ENCODE results near the gene PLD3.
"Not testable (repeated sequence)": the region's sequence is repeated elsewhere in the genome, so short reads cannot be mapped to it uniquely, and the experiment has no call there.

The PLD3 gene

DNA sequence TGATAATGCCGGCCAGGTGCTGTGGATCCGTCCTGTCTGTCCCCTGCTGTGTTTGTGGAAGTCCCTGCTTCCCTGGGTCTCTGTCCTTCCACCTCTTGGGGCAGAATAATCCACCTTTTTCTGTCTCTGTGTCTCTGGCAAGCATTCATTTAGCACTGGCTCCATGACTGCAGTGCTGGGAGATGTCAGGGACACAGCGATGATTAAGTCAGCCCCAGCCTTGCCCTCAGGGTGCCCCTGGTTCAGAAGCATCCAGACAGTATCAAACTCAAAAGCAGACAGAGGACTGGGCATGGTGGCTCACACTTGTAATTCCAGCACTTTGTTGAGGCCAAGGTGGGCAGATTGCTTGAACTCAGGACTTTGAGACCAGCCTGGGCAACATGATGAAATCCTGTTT is 40.0 kb downstream of the PLD3 start:
- DNase-seq = no peak

- DNase-seq = no peak
These were observed 41.0 kb downstream of the PLD3 start for GRCh38 chr19:40389404-40390083.

GRCh38 chr19:40390084-40390742 is 41.7 kb downstream of the PLD3 start, which contains the start of gene HIPK4:
Gene HIPK4, minus strand, starts transcription at chr19:40390181. Its CDS starts 279 bp downstream, at chr19:40389902.
- no peak for DNase-seq

GRCh38 chr19:40392123-40392522 is 43.6 kb downstream of the PLD3 start:
- DNase-seq = no peak

GRCh38 chr19:40392894-40393517 is 44.5 kb downstream of the PLD3 start:
- no peak for DNase-seq

GRCh38 chr19:40393894-40394815 is 45.7 kb downstream of the PLD3 start:
- no peak for DNase-seq

- no peak for DNase-seq
These were observed 46.3 kb downstream of the PLD3 start for GRCh38 chr19:40394816-40395210.

- DNase-seq = no peak
These were observed 47.5 kb downstream of the PLD3 start for GRCh38 chr19:40395956-40396355.

- DNase-seq = no peak
These were observed 48.5 kb downstream of the PLD3 start for GRCh38 chr19:40396886-40397567.

- no peak for DNase-seq
These were observed 49.0 kb downstream of the PLD3 start for GRCh38 chr19:40397568-40397906.

GRCh38 chr19:40398417-40399131 is 50.1 kb downstream of the PLD3 start:
- DNase-seq = peak in 8 of 51 donors; percentile 1 to 40 (median 14)

GRCh38 chr19:40400559-40400958 is 52.1 kb downstream of the PLD3 start:
- no peak for DNase-seq

- DNase-seq = peak in 36 of 51 donors; percentile 1 to 66 (median 30)
These were observed 54.9 kb downstream of the PLD3 start for GRCh38 chr19:40403262-40403984.

GRCh38 chr19:40407714-40408597 is 59.5 kb downstream of the PLD3 start:
- no peak for DNase-seq

DNA sequence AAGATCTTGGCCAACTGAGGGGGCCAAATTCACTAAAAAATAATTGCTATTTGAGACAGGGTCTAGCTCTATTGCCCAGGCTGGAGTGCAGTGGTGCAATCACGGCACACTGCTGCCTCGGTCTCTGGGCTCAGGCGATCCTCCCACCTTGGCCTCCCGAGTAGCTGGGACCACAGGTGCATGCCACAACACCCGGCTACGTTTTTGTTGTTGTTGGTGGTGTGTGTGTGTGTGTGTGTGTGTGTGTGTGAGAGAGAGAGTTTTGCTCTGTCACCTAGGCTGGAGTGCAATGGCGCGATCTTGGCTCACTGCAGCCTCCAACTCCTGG is 60.1 kb downstream of the PLD3 start:
- not testable (repeated sequence) for DNase-seq

GRCh38 chr19:40410030-40410389 is 61.5 kb downstream of the PLD3 start:
- DNase-seq = no peak

- DNase-seq = no peak
These were observed 62.8 kb downstream of the PLD3 start for GRCh38 chr19:40411125-40411842.

DNA sequence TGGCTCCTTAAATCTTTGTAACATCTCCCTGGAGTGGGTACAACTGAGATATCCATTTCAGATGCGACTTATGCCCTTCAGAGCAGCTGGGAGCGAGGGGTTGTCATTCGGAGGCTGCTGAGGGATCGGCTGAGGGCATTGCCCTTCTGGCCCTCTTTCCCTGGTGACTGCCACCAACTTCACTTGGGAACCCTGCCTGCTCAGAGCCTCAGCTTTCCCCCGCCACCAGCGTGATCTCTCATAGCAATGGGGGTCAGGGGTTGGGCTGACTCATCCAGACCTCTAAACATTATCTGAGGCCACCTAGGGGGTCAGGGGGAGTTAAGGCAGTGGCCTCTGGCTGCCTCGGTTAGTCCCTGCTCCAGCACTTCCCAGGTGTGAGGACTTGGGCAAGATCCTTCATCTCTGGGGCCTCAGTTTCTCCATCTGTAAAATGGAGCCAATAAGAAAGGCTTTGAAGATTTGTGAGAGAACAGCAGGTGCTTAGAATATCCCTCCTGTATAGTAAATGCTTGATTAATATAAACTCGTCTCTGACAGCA is 63.5 kb downstream of the PLD3 start:
- DNase-seq = no peak
